ENCODE results near the gene ADSL. TPM values are rescaled to one million over a fixed set of nuclear protein-coding genes. Genes with fewer than 3 reads are reported as not detected.

Gene ADSL
- total and polyA plus RNA-seq, 9 of the 15 experiments (the other 6 are each of a cell fraction or from before 2014, with no cell fraction given): 112 to 322 (median 146) TPM

DNA sequence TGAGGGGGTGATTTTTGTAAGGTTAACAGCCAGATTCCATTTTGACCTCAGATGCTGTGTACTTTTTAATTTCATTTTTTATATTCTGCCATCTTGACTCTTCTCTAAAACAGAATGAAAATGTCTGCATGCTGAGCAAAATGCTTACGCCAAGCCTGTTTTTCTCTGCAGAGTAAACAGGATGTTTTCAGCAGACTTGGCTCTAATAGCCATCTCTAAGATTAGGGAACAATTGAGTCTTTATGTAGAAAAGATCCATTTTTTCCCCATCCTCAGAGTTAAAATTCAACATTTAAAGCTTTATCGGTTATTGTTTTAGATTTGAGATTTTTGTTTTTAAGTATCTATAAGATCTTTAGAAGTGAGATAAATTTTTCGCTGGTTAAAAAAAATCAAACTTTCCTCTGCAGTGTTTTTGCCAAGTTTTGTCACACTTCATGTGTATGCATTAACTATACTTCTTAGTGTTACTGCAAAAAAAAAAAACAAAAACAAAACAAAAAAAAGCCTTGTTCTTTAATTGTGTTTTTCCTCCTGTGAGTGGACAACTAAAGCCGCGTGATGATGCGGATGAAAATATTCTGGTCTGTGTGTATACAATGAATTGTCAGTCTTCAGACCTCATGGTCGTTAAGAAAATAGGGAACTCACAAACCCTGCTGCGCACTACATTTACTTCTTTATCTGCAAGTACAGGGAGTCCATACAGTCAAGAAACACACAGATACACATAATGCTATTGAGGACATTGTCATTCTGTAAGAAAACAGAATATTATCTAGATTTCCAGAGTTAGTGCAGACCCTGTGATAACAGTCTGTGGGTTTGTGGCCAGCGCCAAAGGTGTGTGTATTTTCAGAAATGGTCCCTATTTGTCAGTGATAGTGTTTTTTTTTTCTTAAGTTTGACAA, 17.5 kb upstream of the ADSL start (continued):
- TF ChIP-seq MBD1 (CRISPR knock-in tag; IDR thresholded peaks at IDR 0.05) (no peak), TFE3 (CRISPR knock-in tag; IDR thresholded peaks at IDR 0.05) (no peak), NBN (IDR thresholded peaks at IDR 0.05; ENCODE audit: low read depth) (0 out of 2 replicates have a peak, but pooled peaks have one; percentile 29), MLLT1 (IDR thresholded peaks at IDR 0.05) (peak in 1 of 2 experiments; percentile 92; a peak in 2 of 4 replicates), ZNF695 (CRISPR knock-in tag; IDR thresholded peaks at IDR 0.05) (no peak), OTX1 (CRISPR knock-in tag; IDR thresholded peaks at IDR 0.05) (no peak), ZNF24 (IDR thresholded peaks at IDR 0.05) (no peak), CREBBP (IDR thresholded peaks at IDR 0.05; ENCODE audit: low read depth, low read length) (no peak), TCF7L2 (IDR thresholded peaks at IDR 0.05; ENCODE audit: low read depth, low read length) (no peak), NR1H2 (CRISPR knock-in tag; IDR thresholded peaks at IDR 0.05) (no peak), TCF3 (CRISPR knock-in tag; IDR thresholded peaks at IDR 0.05) (peak; percentile 97), TEAD2 (tag; IDR thresholded peaks at IDR 0.05) (no peak)
- TF ChIP-seq, protein P1, sequence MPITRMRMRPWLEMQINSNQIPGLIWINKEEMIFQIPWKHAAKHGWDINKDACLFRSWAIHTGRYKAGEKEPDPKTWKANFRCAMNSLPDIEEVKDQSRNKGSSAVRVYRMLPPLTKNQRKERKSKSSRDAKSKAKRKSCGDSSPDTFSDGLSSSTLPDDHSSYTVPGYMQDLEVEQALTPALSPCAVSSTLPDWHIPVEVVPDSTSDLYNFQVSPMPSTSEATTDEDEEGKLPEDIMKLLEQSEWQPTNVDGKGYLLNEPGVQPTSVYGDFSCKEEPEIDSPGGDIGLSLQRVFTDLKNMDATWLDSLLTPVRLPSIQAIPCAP (CRISPR knock-in tag; IDR thresholded peaks at IDR 0.05; ENCODE audit: borderline replicate concordance): no peak
- TF ChIP-seq, protein P2, sequence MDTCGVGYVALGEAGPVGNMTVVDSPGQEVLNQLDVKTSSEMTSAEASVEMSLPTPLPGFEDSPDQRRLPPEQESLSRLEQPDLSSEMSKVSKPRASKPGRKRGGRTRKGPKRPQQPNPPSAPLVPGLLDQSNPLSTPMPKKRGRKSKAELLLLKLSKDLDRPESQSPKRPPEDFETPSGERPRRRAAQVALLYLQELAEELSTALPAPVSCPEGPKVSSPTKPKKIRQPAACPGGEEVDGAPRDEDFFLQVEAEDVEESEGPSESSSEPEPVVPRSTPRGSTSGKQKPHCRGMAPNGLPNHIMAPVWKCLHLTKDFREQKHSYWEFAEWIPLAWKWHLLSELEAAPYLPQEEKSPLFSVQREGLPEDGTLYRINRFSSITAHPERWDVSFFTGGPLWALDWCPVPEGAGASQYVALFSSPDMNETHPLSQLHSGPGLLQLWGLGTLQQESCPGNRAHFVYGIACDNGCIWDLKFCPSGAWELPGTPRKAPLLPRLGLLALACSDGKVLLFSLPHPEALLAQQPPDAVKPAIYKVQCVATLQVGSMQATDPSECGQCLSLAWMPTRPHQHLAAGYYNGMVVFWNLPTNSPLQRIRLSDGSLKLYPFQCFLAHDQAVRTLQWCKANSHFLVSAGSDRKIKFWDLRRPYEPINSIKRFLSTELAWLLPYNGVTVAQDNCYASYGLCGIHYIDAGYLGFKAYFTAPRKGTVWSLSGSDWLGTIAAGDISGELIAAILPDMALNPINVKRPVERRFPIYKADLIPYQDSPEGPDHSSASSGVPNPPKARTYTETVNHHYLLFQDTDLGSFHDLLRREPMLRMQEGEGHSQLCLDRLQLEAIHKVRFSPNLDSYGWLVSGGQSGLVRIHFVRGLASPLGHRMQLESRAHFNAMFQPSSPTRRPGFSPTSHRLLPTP (IDR thresholded peaks at IDR 0.05; ENCODE audit: borderline replicate concordance, extremely low read depth, insufficient read length): no peak

All from K562 (cell line).